Measurements from ENCODE around the gene TSPYL2.

Gene TSPYL2

DNA sequence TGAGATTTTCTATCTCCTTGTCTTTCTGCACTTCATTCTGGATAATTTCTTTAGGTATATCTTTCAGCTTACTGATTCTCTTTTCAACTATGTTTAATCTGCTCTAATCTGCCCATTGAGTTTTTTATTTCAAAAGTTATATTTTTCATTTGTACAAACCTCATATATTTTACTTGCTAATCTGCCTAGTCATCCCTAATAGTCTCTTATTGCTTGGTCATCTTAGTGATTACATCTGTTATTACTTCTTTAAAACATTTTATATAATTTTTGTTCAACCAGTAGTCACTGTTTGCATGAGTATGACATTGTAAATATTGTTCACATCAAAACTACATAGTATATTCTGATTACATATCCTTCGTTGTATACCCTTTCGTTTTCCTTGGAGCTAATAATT, 44.2 kb downstream of the TSPYL2 start:
- no peaks in the 10 kb centered on the region for H3K9me3 ChIP-seq (ENCODE audit: control insufficient read depth, low read length)
- H3K4me3 ChIP-seq (ENCODE audit: extremely low read depth, insufficient read depth, low read length, poor library complexity, severe bottlenecking): no peak overlapping the region
- no peaks in the 10 kb centered on the region for H3K36me3 ChIP-seq (ENCODE audit: control insufficient read depth, insufficient read depth, low read length)
- no peaks in the 10 kb centered on the region for H3K4me1 ChIP-seq (ENCODE audit: control insufficient read depth, insufficient read depth, low read length, poor library complexity, severe bottlenecking)
- no peak overlapping the region for H3K27ac ChIP-seq (ENCODE audit: low read depth, low read length, severe bottlenecking)
- no CpG with 5 or more reads among the region's 2 CpGs for WGBS, 2 experiments (ENCODE audit: insufficient coverage in 2 of 2)

DNA sequence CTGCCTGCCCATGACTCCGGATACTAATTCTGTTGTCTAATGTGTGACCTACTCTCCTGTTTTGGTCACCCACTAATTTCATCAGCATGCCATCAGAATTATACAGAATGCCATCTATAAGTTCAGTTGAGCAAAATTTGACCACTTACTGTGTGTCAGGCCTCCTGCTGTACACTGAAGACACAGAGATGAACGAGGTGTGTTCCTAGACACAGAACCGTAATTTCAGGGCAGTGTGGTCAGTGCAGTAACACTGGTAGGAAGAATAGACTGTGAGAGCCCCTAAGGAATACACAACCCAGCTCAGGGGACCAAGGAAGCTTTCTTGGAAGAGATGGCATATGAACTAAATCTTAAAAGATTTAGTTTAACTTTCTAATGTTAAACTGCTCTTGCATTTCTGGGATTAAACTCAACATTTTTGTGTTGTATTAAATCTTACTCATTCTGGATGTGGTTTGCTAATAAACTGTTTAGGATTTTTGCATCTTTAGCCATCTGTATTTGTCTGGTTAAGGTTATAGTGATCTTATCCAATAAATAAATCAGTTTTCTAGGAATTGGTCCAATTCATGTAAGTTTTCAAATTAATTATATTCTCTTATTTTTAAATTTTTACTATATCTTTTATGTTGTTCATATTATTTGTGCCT, 46.1 kb downstream of the TSPYL2 start:
- 96% methylated on average over 3 of the region's 3 CpGs; no CpG with 5 or more reads in 1 of the 2 experiments for WGBS, 2 experiments (ENCODE audit: insufficient coverage in 2 of 2)
- H3K27ac ChIP-seq (ENCODE audit: low read depth, low read length, severe bottlenecking): no peak overlapping the region
- no peak overlapping the region for H3K4me3 ChIP-seq (ENCODE audit: extremely low read depth, insufficient read depth, low read length, poor library complexity, severe bottlenecking)
- H3K4me1 ChIP-seq (ENCODE audit: control insufficient read depth, insufficient read depth, low read length, poor library complexity, severe bottlenecking): no peaks in the 10 kb centered on the region
- no peaks in the 10 kb centered on the region for H3K36me3 ChIP-seq (ENCODE audit: control insufficient read depth, insufficient read depth, low read length)
- no peaks in the 10 kb centered on the region for H3K9me3 ChIP-seq (ENCODE audit: control insufficient read depth, low read length)

DNA sequence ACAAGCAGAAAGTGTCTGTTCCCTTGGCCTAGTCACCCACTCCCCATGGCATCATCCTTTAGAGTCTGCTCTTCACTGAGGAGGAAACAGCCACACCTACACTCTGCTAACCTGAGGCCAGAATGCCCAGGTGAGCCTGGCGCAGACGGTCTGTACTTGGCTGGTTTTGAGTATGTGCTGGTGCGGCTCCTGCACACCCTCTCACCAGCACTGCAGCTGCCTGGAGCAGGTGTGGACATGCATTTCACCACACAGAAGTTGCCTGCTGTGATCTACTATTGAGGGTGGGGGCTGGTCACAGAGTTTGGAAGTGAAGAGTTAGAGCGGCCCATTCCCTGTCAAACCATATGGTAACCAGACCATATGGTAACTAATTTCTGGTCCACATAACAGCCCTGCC, 51.2 kb downstream of the TSPYL2 start:
- Histone ChIP-seq H3K9me3 (ENCODE audit: control insufficient read depth, low read length) (no peaks in the 10 kb centered on the region), H3K36me3 (ENCODE audit: control insufficient read depth, insufficient read depth, low read length) (no peaks in the 10 kb centered on the region), H3K4me1 (ENCODE audit: control insufficient read depth, insufficient read depth, low read length, poor library complexity, severe bottlenecking) (no peaks in the 10 kb centered on the region), H3K27ac (ENCODE audit: low read depth, low read length, severe bottlenecking) (no peak overlapping the region), H3K4me3 (ENCODE audit: extremely low read depth, insufficient read depth, low read length, poor library complexity, severe bottlenecking) (no peak overlapping the region)
- no CpG with 5 or more reads among the region's 4 CpGs for WGBS, 2 experiments (ENCODE audit: insufficient coverage in 2 of 2)

GRCh38 chrX:53135581-53135980, 53.4 kb downstream of the TSPYL2 start:
- no peaks in the 10 kb centered on the region for H3K9me3 ChIP-seq (ENCODE audit: control insufficient read depth, low read length)
- no peaks in the 10 kb centered on the region for H3K4me1 ChIP-seq (ENCODE audit: control insufficient read depth, insufficient read depth, low read length, poor library complexity, severe bottlenecking)
- H3K36me3 ChIP-seq (ENCODE audit: control insufficient read depth, insufficient read depth, low read length): no peaks in the 10 kb centered on the region
- WGBS, 2 experiments (ENCODE audit: insufficient coverage in 2 of 2): 100% methylated on average over 1 of the region's 2 CpGs; no CpG with 5 or more reads in 1 of the 2 experiments
- H3K27ac ChIP-seq (ENCODE audit: low read depth, low read length, severe bottlenecking): no peak overlapping the region
- H3K4me3 ChIP-seq (ENCODE audit: extremely low read depth, insufficient read depth, low read length, poor library complexity, severe bottlenecking): no peak overlapping the region
